Measurements from ENCODE around the gene METTL2B. TPM values are rescaled to one million over a fixed set of nuclear protein-coding genes. Genes with fewer than 3 reads are reported as not detected.
"Not testable (repeated sequence)": the region's sequence is repeated elsewhere in the genome, so short reads cannot be mapped to it uniquely, and the experiment has no call there.

METTL2B gene
- total RNA-seq, 1 donor from 2014 or later, result 31.3 TPM

GRCh38 chr7:128526062-128526466, 49.5 kb downstream of the METTL2B start:
- not testable (repeated sequence) for DNase-seq

DNA sequence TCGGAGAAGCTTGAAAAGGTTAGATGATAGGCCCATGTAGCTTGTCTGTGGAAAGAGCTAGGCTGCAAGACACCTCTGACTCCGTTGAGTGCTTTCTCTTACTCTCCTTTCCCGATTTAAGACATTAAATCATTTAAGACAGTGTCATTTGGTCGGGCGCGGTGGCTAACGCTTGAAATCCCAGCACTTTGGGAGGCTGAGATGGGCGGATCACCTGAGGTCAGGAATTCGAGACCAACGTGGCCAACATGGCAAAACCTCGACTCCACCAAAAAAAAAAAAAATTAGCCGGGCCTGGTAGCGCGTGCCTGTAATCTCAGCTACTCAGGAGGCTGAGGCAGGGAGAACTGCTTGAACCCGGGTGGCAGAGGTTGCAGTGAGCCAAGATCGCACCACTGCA, 52.6 kb downstream of the METTL2B start:
- DNase-seq, result not testable (repeated sequence)

DNA sequence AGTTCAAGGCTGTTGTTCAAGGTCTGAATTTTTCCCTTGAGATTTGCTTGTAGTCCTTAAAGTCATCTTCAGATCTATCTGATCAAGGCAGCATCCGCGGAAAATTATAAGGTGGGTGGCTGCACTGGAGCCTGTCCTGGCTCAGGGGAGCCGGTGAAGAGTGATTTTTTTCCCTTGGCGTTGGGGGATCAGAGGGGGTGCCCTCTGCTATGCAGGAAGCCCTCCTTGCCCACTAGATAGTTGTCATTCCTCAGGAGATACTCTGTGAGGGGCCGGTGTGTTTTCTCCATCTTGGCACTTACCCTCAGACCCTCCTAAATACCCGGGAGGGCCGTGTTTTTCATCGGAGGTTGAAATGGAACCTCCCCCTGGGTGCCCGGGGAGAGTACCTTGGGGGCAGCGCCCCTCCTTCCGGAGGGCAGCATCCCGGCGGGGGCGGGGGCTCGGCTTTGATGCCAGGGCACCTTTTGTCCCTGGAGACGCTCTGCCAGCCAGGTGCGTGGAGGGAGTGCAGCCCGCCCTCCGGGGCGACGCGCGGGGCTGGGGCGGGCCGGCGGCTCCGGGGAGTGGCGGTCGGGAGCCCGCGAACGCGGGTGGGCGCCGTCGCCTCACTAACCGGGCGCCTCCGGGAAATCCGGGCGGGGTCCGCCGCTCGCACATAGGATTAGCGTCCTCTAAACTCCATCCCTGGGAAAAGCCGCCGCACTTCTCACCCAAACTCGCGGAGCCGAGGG, 53.7 kb downstream of the METTL2B start:
- DNase-seq, result not testable (repeated sequence)

GRCh38 chr7:128530855-128531104, 54.2 kb downstream of the METTL2B start:
- no peak for DNase-seq

GRCh38 chr7:128531105-128531954, 54.8 kb downstream of the METTL2B start:
- peak; percentile 94 for DNase-seq

- peak; percentile 29 for DNase-seq
Measured at GRCh38 chr7:128531955-128532478, 55.5 kb downstream of the METTL2B start.

GRCh38 chr7:128532956-128533355, 56.4 kb downstream of the METTL2B start:
- DNase-seq, result not testable (repeated sequence)

DNA sequence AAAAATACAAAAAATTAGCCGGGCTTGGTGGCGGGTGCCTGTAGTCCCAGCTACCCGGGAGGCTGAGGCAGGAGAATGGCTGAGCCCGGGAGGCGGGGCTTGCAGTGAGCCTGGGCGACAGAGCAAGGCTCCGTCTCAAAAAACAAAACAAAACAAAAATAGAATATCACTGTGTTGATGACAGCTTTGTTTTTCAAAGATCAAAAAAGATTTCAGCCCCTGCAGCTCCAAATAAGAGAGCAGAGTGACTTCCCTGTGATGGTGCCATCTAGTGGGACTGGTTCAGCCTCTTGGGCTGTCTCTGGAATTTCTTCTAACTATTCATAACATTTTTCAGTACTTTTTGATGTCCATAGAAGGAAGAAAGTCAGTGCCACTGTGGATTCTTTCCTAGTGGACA, 60.9 kb downstream of the METTL2B start:
- DNase-seq, result not testable (repeated sequence)

DNA sequence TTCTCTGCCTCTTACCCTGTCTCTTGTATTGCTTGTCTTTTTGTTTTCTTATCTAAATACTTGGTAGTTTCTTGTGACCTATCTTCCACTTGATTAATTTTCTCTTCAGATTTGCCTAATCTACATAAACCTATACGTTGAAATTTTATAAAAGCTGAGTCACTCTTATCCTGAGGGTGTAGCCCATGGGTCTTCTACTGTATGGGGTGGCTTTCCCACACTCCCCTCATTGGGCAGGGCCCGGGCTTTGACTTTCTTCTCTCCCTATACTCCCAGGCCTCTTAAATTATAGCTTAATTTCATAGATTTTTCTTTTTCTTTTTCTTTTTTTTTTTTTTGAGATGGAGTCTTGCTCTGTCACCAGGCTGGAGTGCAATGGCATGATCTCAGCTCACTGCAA, 66.0 kb downstream of the METTL2B start:
- DNase-seq, result not testable (repeated sequence)

DNA sequence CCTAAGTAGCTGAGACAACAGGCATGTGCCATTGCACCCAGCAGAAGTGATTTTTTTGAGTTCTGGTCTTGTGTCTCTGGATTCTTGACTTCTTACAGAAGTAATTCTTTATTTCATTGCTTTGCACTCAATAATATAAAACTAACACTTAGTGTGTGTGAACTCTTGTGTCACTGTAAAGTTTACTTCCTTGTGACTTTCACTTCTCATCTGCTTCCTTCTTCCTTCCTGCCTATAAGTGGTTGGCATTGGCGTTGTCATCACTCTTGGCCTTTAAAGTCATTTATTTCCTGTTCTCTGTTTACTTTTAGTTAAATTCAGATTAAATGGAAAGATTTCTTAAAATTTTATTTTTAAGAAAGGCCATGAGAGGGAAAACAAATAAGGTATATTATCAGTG, 66.8 kb downstream of the METTL2B start:
- not testable (repeated sequence) for DNase-seq

- not testable (repeated sequence) for DNase-seq
Measured at GRCh38 chr7:128546319-128546851, 69.8 kb downstream of the METTL2B start.

- no peak for DNase-seq
Measured at GRCh38 chr7:128550920-128551319, 74.4 kb downstream of the METTL2B start.

DNA sequence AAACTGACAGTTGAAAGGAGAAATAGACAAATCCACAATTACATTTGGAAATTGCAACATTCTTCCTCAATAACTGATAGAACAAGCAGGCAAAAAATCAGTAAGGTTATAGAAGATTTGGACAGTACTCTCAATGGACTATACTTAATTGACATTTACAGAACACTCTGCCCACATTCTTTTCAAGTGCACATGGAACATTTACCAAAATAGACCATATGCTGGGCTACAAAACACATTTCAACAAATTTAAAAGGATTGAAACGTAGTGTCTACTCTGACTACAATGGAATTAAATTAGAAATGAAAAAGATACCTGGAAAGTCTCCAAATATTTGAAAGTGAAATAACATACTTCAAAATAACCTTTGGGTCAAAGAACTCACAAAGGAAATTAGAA, 77.8 kb downstream of the METTL2B start:
- DNase-seq, result not testable (repeated sequence)

Small RNAs within 50 kb of the gene (small RNA-seq; reads per million reads assigned to genes)
- gene AC010655.1 (ENCODE audit: low replicate concordance) (not detected), gene AC010655.2 (ENCODE audit: low replicate concordance) (not detected), gene RF00017 (ENCODE audit: low replicate concordance) (not detected), gene RNU7-54P (ENCODE audit: low replicate concordance) (not detected)

Other genes starting within 250 kb of the METTL2B start
- gene LEP, start 235.5 kb upstream of the METTL2B start, total RNA-seq, result not detected
- gene RBM28, start 132.8 kb upstream of the METTL2B start, total RNA-seq, result 28.1 TPM
- gene PRRT4, start 115.1 kb upstream of the METTL2B start, total RNA-seq, result 7.6 TPM
- 15.4 TPM for gene IMPDH1, start 66.8 kb upstream of the METTL2B start, total RNA-seq
- gene HILPDA, start 20.9 kb upstream of the METTL2B start, total RNA-seq, result 15.4 TPM
- gene GARIN1A, start 195.5 kb downstream of the METTL2B start, total RNA-seq, result 0.10 TPM

All from tongue (tissue), 3 donors.